Naive thymus-derived CD4-positive, alpha-beta T cell (primary cell): ENCODE results near the gene COL9A3. TPM values are rescaled to one million over a fixed set of nuclear protein-coding genes. Genes with fewer than 3 reads are reported as not detected.
A peak's percentile ranks its signal among the peaks of the same experiment; 100 is the strongest.

Source experiments
- ATAC-seq: fragments of 150-1000 bp; cut with Tn5 transposase; 2 replicates; pipeline ENCODE4 v1.10.0; 2021; ENCODE audit warnings: mild to moderate bottlenecking, moderate library complexity
- CTCF ChIA-PET: fragments of 350-600 bp; sonication (Branson Sonifier 250); formaldehyde crosslinking; loops from one replicate; lab custom pipeline; 2021; ENCODE audit warnings: antibody characterized with exemption; lab: Charles Lee
- POLR2A ChIA-PET: fragments of 350-600 bp; sonication (Branson Sonifier 250); formaldehyde crosslinking; loops from one replicate; lab custom pipeline; 2021; ENCODE audit warnings: antibody characterized with exemption, inconsistent platforms; lab: Charles Lee
- DNase-seq, 9 donors: peaks; one replicate each; pipeline versions ENCODE4 v3.0.0 to v3.0.0-alpha.2; 2020 to 2022; ENCODE audit warnings: mixed read lengths in 1 of 9
- H3K27ac ChIP-seq: one replicate; pipeline ENCODE4 v1.7.0; 2013; ENCODE audit warnings: mild to moderate bottlenecking, low read depth, low read length, moderate library complexity
- H3K27me3 ChIP-seq, 2 donors: one replicate each; pipeline ENCODE4 v1.7.0; 2013; ENCODE audit warnings: low read length in 2 of 2, mild to moderate bottlenecking in 2 of 2, moderate library complexity in 2 of 2; ENCODE audit not compliant: control insufficient read depth in 2 of 2, insufficient read depth in 2 of 2
- H3K36me3 ChIP-seq, 3 experiments: 1 replicate in 2 of 3; 2 replicates in 1 of 3; pipeline ENCODE4 v1.7.0; 2013; ENCODE audit warnings: low read length in 3 of 3, mild to moderate bottlenecking in 3 of 3, moderate library complexity in 1 of 3; ENCODE audit not compliant: insufficient read depth in 3 of 3, control insufficient read depth in 2 of 3
- H3K4me1 ChIP-seq, 2 donors: one replicate each; pipeline ENCODE4 v1.7.0; 2013; ENCODE audit warnings: low read length in 2 of 2, mild to moderate bottlenecking in 2 of 2, moderate library complexity in 1 of 2; ENCODE audit not compliant: control insufficient read depth in 2 of 2, insufficient read depth in 2 of 2
- H3K4me3 ChIP-seq: 2 replicates; pipeline ENCODE4 v1.7.0; 2013; ENCODE audit warnings: mild to moderate bottlenecking, low read length
- H3K9me3 ChIP-seq, 3 experiments: 1 replicate in 2 of 3; 2 replicates in 1 of 3; pipeline ENCODE4 v1.7.0; 2013; ENCODE audit warnings: low read length in 3 of 3; ENCODE audit not compliant: control insufficient read depth in 2 of 3
- H3K27ac Mint-ChIP-seq, 9 donors: one replicate each; pipeline ENCODE4 v1.8.0; 2020 to 2022; ENCODE audit warnings: mixed read lengths in 9 of 9, mild to moderate bottlenecking in 8 of 9, moderate library complexity in 5 of 9, inconsistent platforms in 2 of 9
- H3K27me3 Mint-ChIP-seq, 5 donors: one replicate each; pipeline ENCODE4 v1.8.0; 2021 to 2022; ENCODE audit warnings: mixed read lengths in 5 of 5, mild to moderate bottlenecking in 1 of 5
- H3K36me3 Mint-ChIP-seq, 5 donors: one replicate each; pipeline ENCODE4 v1.8.0; 2020 to 2022; ENCODE audit warnings: mixed read lengths in 5 of 5, mild to moderate bottlenecking in 3 of 5, inconsistent platforms in 1 of 5
- H3K4me1 Mint-ChIP-seq, 7 donors: one replicate each; pipeline ENCODE4 v1.8.0; 2020 to 2022; ENCODE audit warnings: mixed read lengths in 7 of 7, mild to moderate bottlenecking in 3 of 7, inconsistent platforms in 1 of 7
- H3K4me3 Mint-ChIP-seq, 10 donors: one replicate each; pipeline ENCODE4 v1.8.0; 2020 to 2022; ENCODE audit warnings: mild to moderate bottlenecking in 10 of 10, mixed read lengths in 10 of 10, moderate library complexity in 6 of 10, inconsistent platforms in 2 of 10
- H3K9me3 Mint-ChIP-seq, 11 donors: one replicate each; pipeline ENCODE4 v1.8.0; 2020 to 2022; ENCODE audit warnings: mixed read lengths in 11 of 11, mild to moderate bottlenecking in 4 of 11, inconsistent platforms in 1 of 11, moderate library complexity in 1 of 11
- intact Hi-C, 2 donors: fragments of 100-400 bp; cut with micrococcal nuclease; formaldehyde crosslinking; loops; one replicate each; pipeline ENCODE4 v1.15.1; 2023
- polyA plus RNA-seq, 2 donors: library from polyadenylated mRNA; unstranded; fragments of 300-500 nt; fragmentation: Illumina TruSeq; gene quantifications; one replicate each; pipeline ENCODE4 v1.2.3, GENCODE V29; 2021
- total RNA-seq, 6 experiments: library from RNA in 5 of 6; stranded (reverse) in 5 of 6; gene quantifications; 1 replicate in 5 of 6; 2 replicates in 1 of 6; pipeline ENCODE4 v1.2.3 and lab custom pipeline; 2021 to 2026

The COL9A3 gene
- total and polyA plus RNA-seq, 7 experiments from 2014 or later: 0.32 to 0.59 TPM; not detected in 5

DNA sequence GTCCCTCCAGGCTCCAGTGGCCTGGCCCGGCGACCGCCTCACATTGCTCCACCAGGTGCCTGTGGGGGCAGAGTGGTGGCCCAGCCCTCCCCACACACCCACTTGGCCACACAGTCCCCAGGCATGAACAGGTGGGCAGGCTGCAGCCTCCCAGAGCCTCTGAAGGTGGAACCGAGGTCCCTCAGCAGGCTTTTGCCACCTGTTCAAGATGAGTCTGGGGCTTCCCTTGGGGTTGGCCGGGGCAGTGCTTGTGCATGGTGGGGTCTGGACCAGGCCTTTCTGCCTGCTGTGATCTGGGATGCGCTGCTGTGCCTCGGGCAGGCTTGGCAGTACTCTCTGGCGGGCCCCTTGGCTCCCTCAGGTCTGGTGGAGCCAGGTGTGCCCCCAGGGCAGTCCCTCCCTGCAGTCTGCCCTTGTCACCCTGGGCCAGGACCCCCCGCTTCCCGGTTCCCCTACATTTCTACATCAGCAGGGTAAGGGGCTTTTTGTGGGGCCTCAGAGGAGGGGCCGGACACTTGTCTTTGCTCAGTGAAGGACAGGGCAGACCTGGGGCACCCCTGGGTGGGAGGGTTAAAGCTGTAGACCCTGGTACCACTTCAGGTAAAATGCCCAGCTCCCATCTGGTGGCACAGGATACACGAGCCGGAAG is 2.7 kb upstream of the COL9A3 start:
- intact Hi-C loops: no loop called here
- Mint-ChIP-seq H3K36me3 (peaks cover 0 to 3% (median 0%) of the 10 kb centered on the region in 5 donors), H3K27me3 (peaks cover 0 to 31% (median 8%) of the 10 kb centered on the region in 5 donors), H3K9me3 (no peaks in the 10 kb centered on the region), H3K27ac (peak overlapping the region in 2 of 9 donors; percentile 31 to 43), H3K4me3 (peak overlapping the region in 1 of 10 donors; percentile 58), H3K4me1 (peaks cover 0 to 20% (median 10%) of the 10 kb centered on the region in 7 donors)
- peak; percentile 3 for ATAC-seq
- Histone ChIP-seq H3K9me3 (no peaks in the 10 kb centered on the region), H3K4me3 (no peak overlapping the region), H3K27ac (no peak overlapping the region), H3K27me3 (peaks cover 5 to 28% of the 10 kb centered on the region in 2 donors), H3K36me3 (peaks cover 8 to 48% (median 13%) of the 10 kb centered on the region in 3 experiments), H3K4me1 (peaks cover 0 to 12% of the 10 kb centered on the region in 2 donors)
- CTCF ChIA-PET: no interaction called here
- no peak for DNase-seq
- POLR2A ChIA-PET: interaction anchor here (0.9 to 2.3 kb wide), 2 partner anchors 20 to 162 kb away, joined by 3 to 10 read pairs; no protein-coding TSS in a partner anchor

DNA sequence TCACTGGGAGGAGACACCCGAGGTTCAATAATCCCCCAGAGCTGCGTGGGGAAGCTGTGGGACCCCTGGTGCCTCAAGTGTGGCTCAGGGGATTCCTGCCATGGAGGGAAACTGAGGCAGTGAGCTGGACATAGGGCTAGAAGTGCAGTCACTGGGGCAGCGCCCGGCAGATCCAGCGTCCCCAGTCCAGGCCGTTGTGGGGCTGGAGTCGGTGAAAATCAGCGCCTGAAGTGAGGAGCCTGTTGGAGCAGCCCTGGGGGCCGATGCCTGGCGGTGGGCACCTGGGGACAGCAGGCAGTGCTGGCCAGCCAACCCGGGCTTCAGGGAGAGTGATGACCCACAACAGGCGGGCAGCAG is 2.2 kb upstream of the COL9A3 start:
- peaks cover 0 to 12% of the 10 kb centered on the region in 2 donors for H3K4me1 ChIP-seq
- no peak overlapping the region for H3K27ac ChIP-seq
- H3K9me3 ChIP-seq: no peaks in the 10 kb centered on the region
- H3K27ac Mint-ChIP-seq: peak overlapping the region in 2 of 9 donors; percentile 31 to 43
- no peak overlapping the region for H3K4me3 ChIP-seq
- peaks cover 5 to 28% of the 10 kb centered on the region in 2 donors for H3K27me3 ChIP-seq
- ATAC-seq: no peak
- H3K4me3 Mint-ChIP-seq: peak overlapping the region in 2 of 10 donors; percentile 13 to 58
- DNase-seq: no peak
- no peaks in the 10 kb centered on the region for H3K9me3 Mint-ChIP-seq
- intact Hi-C loops: no loop called here
- peaks cover 0 to 3% (median 0%) of the 10 kb centered on the region in 5 donors for H3K36me3 Mint-ChIP-seq
- peaks cover under 1 to 34% (median 8%) of the 10 kb centered on the region in 5 donors for H3K27me3 Mint-ChIP-seq
- CTCF ChIA-PET: no interaction called here
- POLR2A ChIA-PET: interaction anchor here (0.9 to 2.3 kb wide), 2 partner anchors 21 to 162 kb away, joined by 3 to 10 read pairs; no protein-coding TSS in a partner anchor
- peaks cover 3 to 43% (median 8%) of the 10 kb centered on the region in 3 experiments for H3K36me3 ChIP-seq
- peaks cover 0 to 20% (median 10%) of the 10 kb centered on the region in 7 donors for H3K4me1 Mint-ChIP-seq

GRCh38 chr20:62815066-62815991 is 1.5 kb upstream of the COL9A3 start:
- no peak overlapping the region for H3K27ac ChIP-seq
- Mint-ChIP-seq H3K4me3 (peak overlapping the region in 9 of 10 donors; percentile 24 to 66 (median 53)), H3K9me3 (no peaks in the 10 kb centered on the region), H3K36me3 (peaks cover 0 to 3% (median 0%) of the 10 kb centered on the region in 5 donors), H3K27me3 (peaks cover 6 to 37% (median 8%) of the 10 kb centered on the region in 5 donors), H3K27ac (peak overlapping the region in 3 of 9 donors; percentile 9 to 42 (median 31)), H3K4me1 (peaks cover 0 to 20% (median 10%) of the 10 kb centered on the region in 7 donors)
- DNase-seq (no peak), ATAC-seq (peak; percentile 27)
- CTCF ChIA-PET: interaction anchor here (0.6 kb wide), 1 partner anchor 56 kb away, joined by 3 read pairs; no protein-coding TSS in a partner anchor
- H3K27me3 ChIP-seq: peaks cover 5 to 28% of the 10 kb centered on the region in 2 donors
- no peaks in the 10 kb centered on the region for H3K9me3 ChIP-seq
- peaks cover 0 to 36% (median 2%) of the 10 kb centered on the region in 3 experiments for H3K36me3 ChIP-seq
- intact Hi-C loops: no loop called here
- H3K4me1 ChIP-seq: peaks cover 0 to 12% of the 10 kb centered on the region in 2 donors
- no peak overlapping the region for H3K4me3 ChIP-seq
- POLR2A ChIA-PET: interaction anchor here (0.7 to 2.3 kb wide), 5 partner anchors 19 to 163 kb away, joined by 3 to 10 read pairs (median 3); partner anchors contain the start of gene MRGBP

- Histone ChIP-seq H3K4me3 (no peak overlapping the region), H3K4me1 (peaks cover 0 to 12% of the 10 kb centered on the region in 2 donors), H3K27me3 (peaks cover 5 to 28% of the 10 kb centered on the region in 2 donors), H3K9me3 (no peaks in the 10 kb centered on the region), H3K27ac (no peak overlapping the region), H3K36me3 (peaks cover 0 to 27% (median 0%) of the 10 kb centered on the region in 3 experiments)
- Mint-ChIP-seq H3K4me1 (peaks cover 0 to 20% (median 10%) of the 10 kb centered on the region in 7 donors), H3K4me3 (peak overlapping the region in 9 of 10 donors; percentile 56 to 79 (median 70)), H3K27ac (peak overlapping the region in 3 of 9 donors; percentile 9 to 42 (median 31)), H3K27me3 (peaks cover 6 to 37% (median 8%) of the 10 kb centered on the region in 5 donors), H3K9me3 (no peaks in the 10 kb centered on the region), H3K36me3 (peaks cover 0 to 3% (median 0%) of the 10 kb centered on the region in 5 donors)
- ChIA-PET CTCF (interaction anchor here (0.6 kb wide), 1 partner anchor 55 kb away, joined by 3 read pairs; no protein-coding TSS in a partner anchor), POLR2A (interaction anchor here (0.7 to 2.3 kb wide), 4 partner anchors 20 to 100 kb away, joined by 3 to 10 read pairs (median 4); partner anchors contain the start of gene MRGBP)
- peak; percentile 24 for ATAC-seq
- no peak for DNase-seq
- intact Hi-C loops: no loop called here
Observed at GRCh38 chr20:62816031-62816883, 593 bp upstream of the COL9A3 start.

- peaks cover 0 to 12% of the 10 kb centered on the region in 2 donors for H3K4me1 ChIP-seq
- DNase-seq: no peak
- no peaks in the 10 kb centered on the region for H3K36me3 Mint-ChIP-seq
- no peaks in the 10 kb centered on the region for H3K9me3 ChIP-seq
- intact Hi-C loops: no loop called here
- peaks cover 0 to 23% (median 10%) of the 10 kb centered on the region in 7 donors for H3K4me1 Mint-ChIP-seq
- no peaks in the 10 kb centered on the region for H3K9me3 Mint-ChIP-seq
- no peak overlapping the region for H3K4me3 ChIP-seq
- peaks cover 0 to 9% (median 0%) of the 10 kb centered on the region in 3 experiments for H3K36me3 ChIP-seq
- no peak for ATAC-seq
- H3K27ac Mint-ChIP-seq: no peak overlapping the region
- H3K27ac ChIP-seq: no peak overlapping the region
- peaks cover 6 to 37% (median 8%) of the 10 kb centered on the region in 5 donors for H3K27me3 Mint-ChIP-seq
- ChIA-PET POLR2A (no interaction called here), CTCF (interaction anchor here (1.3 kb wide), 1 partner anchor 10 kb away, joined by 5 read pairs; no protein-coding TSS in a partner anchor)
- H3K27me3 ChIP-seq: peaks cover 5 to 28% of the 10 kb centered on the region in 2 donors
- H3K4me3 Mint-ChIP-seq: peak overlapping the region in 6 of 10 donors; percentile 9 to 65 (median 18)
Observed at GRCh38 chr20:62817975-62818591, 1.2 kb downstream of the COL9A3 start.
